Measurements from ENCODE around the gene XRN2.

The XRN2 gene

GRCh38 chr20:21378259-21378658 lies 75.1 kb downstream of the XRN2 start:
- no peak overlapping the region for H3K9ac ChIP-seq (ENCODE audit: low read depth, low read length)
- H3K36me3 ChIP-seq (ENCODE audit: insufficient read depth, low read depth, low read length): peaks cover 60% of the 10 kb centered on the region
- no peaks in the 10 kb centered on the region for H3K9me3 ChIP-seq (ENCODE audit: insufficient read depth, low read depth, low read length)
- no peaks in the 10 kb centered on the region for H3K27me3 ChIP-seq (ENCODE audit: insufficient read depth, low read length)
- H3K4me1 ChIP-seq (ENCODE audit: insufficient read depth, low read length): no peaks in the 10 kb centered on the region
- no peak overlapping the region for H3K27ac ChIP-seq (ENCODE audit: low read length)
- no peak overlapping the region for H3K4me3 ChIP-seq (ENCODE audit: low read length)

- no peak overlapping the region for H3K4me3 ChIP-seq (ENCODE audit: low read length)
- no peaks in the 10 kb centered on the region for H3K4me1 ChIP-seq (ENCODE audit: insufficient read depth, low read length)
- H3K36me3 ChIP-seq (ENCODE audit: insufficient read depth, low read depth, low read length): peaks cover 78% of the 10 kb centered on the region
- H3K27me3 ChIP-seq (ENCODE audit: insufficient read depth, low read length): no peaks in the 10 kb centered on the region
- H3K9me3 ChIP-seq (ENCODE audit: insufficient read depth, low read depth, low read length): no peaks in the 10 kb centered on the region
- H3K27ac ChIP-seq (ENCODE audit: low read length): no peak overlapping the region
- no peak overlapping the region for H3K9ac ChIP-seq (ENCODE audit: low read depth, low read length)
Observed at GRCh38 chr20:21380711-21381110, 77.6 kb downstream of the XRN2 start.

DNA sequence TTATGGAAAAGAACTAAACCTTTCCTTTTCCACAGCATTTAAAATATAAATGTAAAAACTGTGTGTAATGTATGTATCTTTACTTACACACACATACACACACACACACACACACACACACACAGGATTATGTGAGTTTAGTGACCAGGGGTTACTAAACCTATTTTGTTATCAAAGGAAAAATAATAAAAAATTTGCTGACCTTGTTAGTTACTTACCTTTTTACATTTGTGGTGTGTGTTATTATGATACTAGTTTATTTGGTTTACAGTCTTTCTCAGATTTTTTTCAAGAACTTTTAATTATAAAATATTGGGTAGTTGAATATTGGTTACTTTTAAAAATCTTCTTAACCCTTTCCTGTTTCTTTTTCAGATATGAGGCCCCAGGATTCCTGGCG lies 78.5 kb downstream of the XRN2 start:
- Histone ChIP-seq H3K36me3 (ENCODE audit: insufficient read depth, low read depth, low read length) (peaks cover 82% of the 10 kb centered on the region), H3K4me3 (ENCODE audit: low read length) (no peak overlapping the region), H3K27ac (ENCODE audit: low read length) (no peak overlapping the region), H3K9ac (ENCODE audit: low read depth, low read length) (no peak overlapping the region), H3K4me1 (ENCODE audit: insufficient read depth, low read length) (no peaks in the 10 kb centered on the region), H3K27me3 (ENCODE audit: insufficient read depth, low read length) (no peaks in the 10 kb centered on the region), H3K9me3 (ENCODE audit: insufficient read depth, low read depth, low read length) (no peaks in the 10 kb centered on the region)

- peaks cover 8% of the 10 kb centered on the region; the same call in 1 of the 2 replicates for H3K27me3 ChIP-seq (ENCODE audit: insufficient read depth, low read length)
- no peak overlapping the region for H3K27ac ChIP-seq (ENCODE audit: low read length)
- H3K36me3 ChIP-seq (ENCODE audit: insufficient read depth, low read depth, low read length): peaks cover 98% of the 10 kb centered on the region
- no peaks in the 10 kb centered on the region for H3K4me1 ChIP-seq (ENCODE audit: insufficient read depth, low read length)
- H3K9me3 ChIP-seq (ENCODE audit: insufficient read depth, low read depth, low read length): no peaks in the 10 kb centered on the region
- H3K4me3 ChIP-seq (ENCODE audit: low read length): no peak overlapping the region
- H3K9ac ChIP-seq (ENCODE audit: low read depth, low read length): no peak overlapping the region
Observed at GRCh38 chr20:21384308-21384892, 81.3 kb downstream of the XRN2 start.

- H3K9ac ChIP-seq (ENCODE audit: low read depth, low read length): no peak overlapping the region
- H3K27ac ChIP-seq (ENCODE audit: low read length): no peak overlapping the region
- no peaks in the 10 kb centered on the region for H3K9me3 ChIP-seq (ENCODE audit: insufficient read depth, low read depth, low read length)
- H3K27me3 ChIP-seq (ENCODE audit: insufficient read depth, low read length): peaks cover 25% of the 10 kb centered on the region
- peaks cover 89% of the 10 kb centered on the region for H3K36me3 ChIP-seq (ENCODE audit: insufficient read depth, low read depth, low read length)
- H3K4me3 ChIP-seq (ENCODE audit: low read length): no peak overlapping the region
- no peaks in the 10 kb centered on the region for H3K4me1 ChIP-seq (ENCODE audit: insufficient read depth, low read length)
Observed at GRCh38 chr20:21386111-21386510, 83.0 kb downstream of the XRN2 start.

DNA sequence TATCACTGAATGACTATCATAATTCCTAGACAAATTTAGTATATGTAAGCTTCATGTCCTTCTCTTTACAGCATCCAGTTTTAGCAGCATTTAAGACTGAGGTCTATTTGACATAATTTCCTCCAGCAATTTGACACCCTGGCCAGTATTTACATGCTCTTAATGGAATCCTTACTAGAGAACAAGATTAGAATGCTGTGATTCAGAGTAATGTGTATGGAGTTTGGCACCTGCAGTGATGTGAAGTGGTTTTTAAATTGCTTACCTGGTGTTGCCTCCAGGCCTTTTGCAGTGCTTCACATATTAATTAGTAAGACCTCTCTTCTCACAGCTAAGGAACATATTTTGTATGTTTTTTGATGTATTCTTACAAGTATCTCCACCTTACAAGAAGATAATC lies 84.4 kb downstream of the XRN2 start:
- Histone ChIP-seq H3K4me1 (ENCODE audit: insufficient read depth, low read length) (no peaks in the 10 kb centered on the region), H3K9me3 (ENCODE audit: insufficient read depth, low read depth, low read length) (no peaks in the 10 kb centered on the region), H3K4me3 (ENCODE audit: low read length) (no peak overlapping the region), H3K27ac (ENCODE audit: low read length) (no peak overlapping the region), H3K9ac (ENCODE audit: low read depth, low read length) (no peak overlapping the region), H3K27me3 (ENCODE audit: insufficient read depth, low read length) (peaks cover 39% of the 10 kb centered on the region), H3K36me3 (ENCODE audit: insufficient read depth, low read depth, low read length) (peaks cover 75% of the 10 kb centered on the region)

DNA sequence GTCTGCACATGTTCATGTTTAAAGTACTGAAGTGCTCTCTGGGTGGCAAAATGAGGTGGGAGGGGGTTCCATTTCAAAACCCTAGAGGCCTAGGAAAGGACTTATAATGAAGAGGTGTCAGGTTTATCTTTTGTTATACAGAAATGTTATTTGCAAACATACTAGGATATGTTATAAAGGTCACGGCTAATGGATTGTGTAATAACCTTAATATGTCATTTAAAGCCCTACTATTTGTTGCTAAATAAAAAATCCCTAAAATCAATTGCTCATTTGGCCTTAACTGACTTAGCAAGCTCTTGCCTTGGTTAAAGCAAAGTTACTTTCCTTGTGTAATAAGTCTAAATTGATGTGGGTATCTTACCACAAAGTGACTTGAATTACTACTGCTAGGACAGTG lies 85.4 kb downstream of the XRN2 start:
- H3K9me3 ChIP-seq (ENCODE audit: insufficient read depth, low read depth, low read length): no peaks in the 10 kb centered on the region
- H3K27ac ChIP-seq (ENCODE audit: low read length): no peak overlapping the region
- H3K9ac ChIP-seq (ENCODE audit: low read depth, low read length): no peak overlapping the region
- H3K27me3 ChIP-seq (ENCODE audit: insufficient read depth, low read length): peaks cover 50% of the 10 kb centered on the region
- H3K36me3 ChIP-seq (ENCODE audit: insufficient read depth, low read depth, low read length): peaks cover 64% of the 10 kb centered on the region
- no peak overlapping the region for H3K4me3 ChIP-seq (ENCODE audit: low read length)
- no peaks in the 10 kb centered on the region for H3K4me1 ChIP-seq (ENCODE audit: insufficient read depth, low read length)

GRCh38 chr20:21389368-21389767 lies 86.2 kb downstream of the XRN2 start:
- no peak overlapping the region for H3K27ac ChIP-seq (ENCODE audit: low read length)

DNA sequence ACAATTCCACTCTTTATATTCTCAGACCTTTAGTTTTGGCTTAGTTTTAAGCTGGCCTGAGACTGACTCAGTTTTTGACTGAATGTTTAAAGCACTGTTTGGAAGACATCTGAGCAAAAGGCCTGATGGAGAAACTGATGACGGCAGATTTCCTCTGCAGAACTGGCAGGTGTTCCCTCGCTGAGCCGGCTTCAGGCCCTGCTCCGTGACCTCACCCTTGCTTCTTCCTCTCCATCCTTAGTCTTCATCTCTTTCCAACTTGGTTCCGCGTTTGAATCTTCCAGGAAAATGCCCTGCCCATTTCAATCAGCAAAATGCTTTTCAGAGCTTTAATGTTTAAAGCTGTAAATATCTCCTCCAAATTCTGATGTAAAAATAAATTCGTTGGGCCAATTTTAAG lies 87.6 kb downstream of the XRN2 start:
- no peak overlapping the region for H3K9ac ChIP-seq (ENCODE audit: low read depth, low read length)
- H3K9me3 ChIP-seq (ENCODE audit: insufficient read depth, low read depth, low read length): peaks cover 6% of the 10 kb centered on the region; the same call in 1 of the 2 replicates
- peak overlapping the region; percentile 58; the same call in 1 of the 2 replicates for H3K4me3 ChIP-seq (ENCODE audit: low read length)
- H3K4me1 ChIP-seq (ENCODE audit: insufficient read depth, low read length): no peaks in the 10 kb centered on the region
- no peak overlapping the region for H3K27ac ChIP-seq (ENCODE audit: low read length)
- H3K27me3 ChIP-seq (ENCODE audit: insufficient read depth, low read length): peaks cover 72% of the 10 kb centered on the region
- peaks cover 44% of the 10 kb centered on the region for H3K36me3 ChIP-seq (ENCODE audit: insufficient read depth, low read depth, low read length)

More at GRCh38 chr20:21389368-21389767, 86.2 kb downstream of the XRN2 start:
- Histone ChIP-seq H3K9ac (ENCODE audit: low read depth, low read length) (no peak overlapping the region), H3K36me3 (ENCODE audit: insufficient read depth, low read depth, low read length) (peaks cover 56% of the 10 kb centered on the region), H3K9me3 (ENCODE audit: insufficient read depth, low read depth, low read length) (no peaks in the 10 kb centered on the region), H3K4me3 (ENCODE audit: low read length) (no peak overlapping the region), H3K27me3 (ENCODE audit: insufficient read depth, low read length) (peaks cover 58% of the 10 kb centered on the region), H3K4me1 (ENCODE audit: insufficient read depth, low read length) (no peaks in the 10 kb centered on the region)

- Histone ChIP-seq H3K4me1 (ENCODE audit: insufficient read depth, low read length) (no peaks in the 10 kb centered on the region), H3K36me3 (ENCODE audit: insufficient read depth, low read depth, low read length) (peaks cover 38% of the 10 kb centered on the region), H3K4me3 (ENCODE audit: low read length) (peak overlapping the region; percentile 58), H3K9ac (ENCODE audit: low read depth, low read length) (no peak overlapping the region), H3K9me3 (ENCODE audit: insufficient read depth, low read depth, low read length) (peaks cover 6% of the 10 kb centered on the region; the same call in 1 of the 2 replicates), H3K27me3 (ENCODE audit: insufficient read depth, low read length) (peaks cover 78% of the 10 kb centered on the region), H3K27ac (ENCODE audit: low read length) (no peak overlapping the region)
Observed at GRCh38 chr20:21391185-21391971, 88.2 kb downstream of the XRN2 start.

GRCh38 chr20:21391972-21392352 lies 88.8 kb downstream of the XRN2 start:
- Histone ChIP-seq H3K27ac (ENCODE audit: low read length) (no peak overlapping the region), H3K4me3 (ENCODE audit: low read length) (peak overlapping the region; percentile 58), H3K9ac (ENCODE audit: low read depth, low read length) (no peak overlapping the region), H3K27me3 (ENCODE audit: insufficient read depth, low read length) (peaks cover 84% of the 10 kb centered on the region), H3K4me1 (ENCODE audit: insufficient read depth, low read length) (no peaks in the 10 kb centered on the region), H3K36me3 (ENCODE audit: insufficient read depth, low read depth, low read length) (peaks cover 32% of the 10 kb centered on the region), H3K9me3 (ENCODE audit: insufficient read depth, low read depth, low read length) (peaks cover 6% of the 10 kb centered on the region; the same call in 1 of the 2 replicates)

- no peak overlapping the region for H3K27ac ChIP-seq (ENCODE audit: low read length)
- peaks cover 6% of the 10 kb centered on the region; the same call in 1 of the 2 replicates for H3K9me3 ChIP-seq (ENCODE audit: insufficient read depth, low read depth, low read length)
- no peak overlapping the region for H3K4me3 ChIP-seq (ENCODE audit: low read length)
- H3K9ac ChIP-seq (ENCODE audit: low read depth, low read length): no peak overlapping the region
- H3K4me1 ChIP-seq (ENCODE audit: insufficient read depth, low read length): no peaks in the 10 kb centered on the region; the same call in 1 of the 2 replicates
- peaks cover 20% of the 10 kb centered on the region for H3K36me3 ChIP-seq (ENCODE audit: insufficient read depth, low read depth, low read length)
- H3K27me3 ChIP-seq (ENCODE audit: insufficient read depth, low read length): peaks cover 96% of the 10 kb centered on the region
Observed at GRCh38 chr20:21393166-21393565, 90.0 kb downstream of the XRN2 start.
